HFF-Myc (cell line): ENCODE data around the gene SPACA4.

Experiments used
- DNase-seq: peaks from one replicate; pipeline ENCODE4 v3.0.0-alpha.2; 2011; ENCODE audit warnings: low read depth; ENCODE audit errors: extremely low read depth
- H3K4me3 ChIP-seq: replicated peaks from 2 replicates; pipeline ENCODE4 v1.5.1; 2011; ENCODE audit warnings: low read depth, mild to moderate bottlenecking, control low read depth, low read length
- TF ChIP-seq, protein P1 (sequence below): IDR thresholded peaks from 2 replicates; pipeline ENCODE4 v1.5.1; 2012; ENCODE audit warnings: mild to moderate bottlenecking, low read depth, low read length, control low read depth; ENCODE audit errors: missing control alignments

SPACA4 gene

DNA sequence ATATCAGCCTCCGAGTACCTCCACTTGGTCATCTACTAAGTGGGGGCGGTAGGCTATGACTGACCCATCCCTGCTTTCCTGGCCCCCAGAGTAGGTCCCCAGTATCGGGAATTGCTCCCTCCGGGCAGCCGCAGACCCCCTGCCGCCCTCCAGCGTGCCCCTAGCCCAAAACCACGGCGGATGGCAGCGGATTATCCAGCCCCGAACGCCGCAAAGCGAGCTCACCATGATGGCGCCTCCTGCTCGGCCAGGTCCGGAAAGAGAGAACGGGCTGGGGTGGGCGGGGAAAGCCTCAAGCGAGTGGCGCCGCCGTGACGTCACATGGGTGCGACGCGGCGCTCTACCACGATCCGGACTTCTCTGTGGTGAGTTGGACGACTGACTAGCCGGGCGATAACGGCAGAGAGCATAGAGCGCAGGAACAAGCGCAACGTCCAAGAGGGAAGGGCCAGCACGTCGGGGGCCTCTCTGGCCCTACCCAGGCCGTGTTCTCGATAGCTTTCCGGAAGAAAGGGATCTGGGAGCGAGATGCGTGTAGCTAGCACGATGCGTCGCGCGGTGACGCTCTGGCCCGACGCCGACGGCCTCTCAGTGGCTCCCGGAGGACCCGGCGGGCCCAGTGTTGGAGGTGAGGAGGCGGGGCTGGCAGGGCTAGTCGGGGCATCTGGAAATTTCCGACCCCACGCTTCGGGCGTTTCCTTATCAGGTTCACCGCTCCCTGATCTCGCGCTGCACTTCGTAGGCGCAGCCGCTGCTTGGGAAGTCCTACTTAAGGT is 12.6 kb downstream of the SPACA4 start, which contains the start of the genes RPL18 and SPHK2:
TSS of gene RPL18 (minus strand) at position 263 of the 776 bp plus-strand sequence. CDS start at position 228, 35 bp downstream.
TSS of gene SPHK2 (plus strand) at position 591 of the 776 bp plus-strand sequence. CDS start 1,009 bp downstream, outside the sequence.
- peak within 1 kb of the TSS; percentile 90 for H3K4me3 ChIP-seq
- TF ChIP-seq, protein P1, sequence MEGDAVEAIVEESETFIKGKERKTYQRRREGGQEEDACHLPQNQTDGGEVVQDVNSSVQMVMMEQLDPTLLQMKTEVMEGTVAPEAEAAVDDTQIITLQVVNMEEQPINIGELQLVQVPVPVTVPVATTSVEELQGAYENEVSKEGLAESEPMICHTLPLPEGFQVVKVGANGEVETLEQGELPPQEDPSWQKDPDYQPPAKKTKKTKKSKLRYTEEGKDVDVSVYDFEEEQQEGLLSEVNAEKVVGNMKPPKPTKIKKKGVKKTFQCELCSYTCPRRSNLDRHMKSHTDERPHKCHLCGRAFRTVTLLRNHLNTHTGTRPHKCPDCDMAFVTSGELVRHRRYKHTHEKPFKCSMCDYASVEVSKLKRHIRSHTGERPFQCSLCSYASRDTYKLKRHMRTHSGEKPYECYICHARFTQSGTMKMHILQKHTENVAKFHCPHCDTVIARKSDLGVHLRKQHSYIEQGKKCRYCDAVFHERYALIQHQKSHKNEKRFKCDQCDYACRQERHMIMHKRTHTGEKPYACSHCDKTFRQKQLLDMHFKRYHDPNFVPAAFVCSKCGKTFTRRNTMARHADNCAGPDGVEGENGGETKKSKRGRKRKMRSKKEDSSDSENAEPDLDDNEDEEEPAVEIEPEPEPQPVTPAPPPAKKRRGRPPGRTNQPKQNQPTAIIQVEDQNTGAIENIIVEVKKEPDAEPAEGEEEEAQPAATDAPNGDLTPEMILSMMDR: no peak
- peak; percentile 99 for DNase-seq

DNA sequence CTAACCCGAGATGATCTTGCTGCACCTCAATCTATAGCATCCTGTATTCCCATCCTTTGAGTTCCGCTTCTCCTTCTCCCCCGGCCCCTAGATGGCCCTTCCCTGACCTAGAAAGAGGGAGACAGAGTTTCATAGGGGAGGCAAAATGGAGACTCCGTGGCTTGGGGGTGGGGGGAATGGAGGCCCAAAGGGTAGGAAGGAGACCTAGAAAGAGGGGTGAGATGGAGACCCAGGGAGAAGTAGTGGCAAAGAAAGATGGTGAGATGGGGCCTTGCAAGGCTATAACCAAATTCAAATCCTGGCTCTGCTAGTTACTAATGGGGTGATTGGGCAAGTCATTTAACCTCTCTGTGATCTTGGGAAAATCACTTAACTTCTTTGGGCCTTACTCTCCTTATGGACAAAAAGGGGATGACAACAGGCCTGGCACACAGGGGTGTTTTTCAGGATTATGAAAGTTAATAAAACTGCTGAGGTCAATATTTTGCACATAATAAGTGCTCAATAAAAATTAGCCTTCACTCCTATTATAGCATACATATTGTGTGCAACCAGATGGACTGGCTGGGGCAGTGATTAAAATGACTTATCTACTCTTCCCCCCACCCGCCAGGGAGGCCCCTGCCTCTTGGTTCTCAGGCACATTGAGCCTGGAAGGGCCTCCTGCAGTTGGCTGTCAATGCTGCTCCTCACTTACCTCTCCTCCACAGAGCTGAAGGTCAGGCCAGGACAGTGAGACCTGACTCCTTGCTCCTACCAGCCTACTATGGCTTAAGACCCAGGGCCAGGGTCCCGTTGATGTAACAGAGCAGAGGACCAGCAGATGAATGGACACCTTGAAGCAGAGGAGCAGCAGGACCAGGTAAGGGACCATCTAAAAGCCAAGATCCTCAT is 13.4 kb downstream of the SPACA4 start:
- DNase-seq: no peak
- TF ChIP-seq, protein P1: no peak
- H3K4me3 ChIP-seq: peak overlapping the region; percentile 90

DNA sequence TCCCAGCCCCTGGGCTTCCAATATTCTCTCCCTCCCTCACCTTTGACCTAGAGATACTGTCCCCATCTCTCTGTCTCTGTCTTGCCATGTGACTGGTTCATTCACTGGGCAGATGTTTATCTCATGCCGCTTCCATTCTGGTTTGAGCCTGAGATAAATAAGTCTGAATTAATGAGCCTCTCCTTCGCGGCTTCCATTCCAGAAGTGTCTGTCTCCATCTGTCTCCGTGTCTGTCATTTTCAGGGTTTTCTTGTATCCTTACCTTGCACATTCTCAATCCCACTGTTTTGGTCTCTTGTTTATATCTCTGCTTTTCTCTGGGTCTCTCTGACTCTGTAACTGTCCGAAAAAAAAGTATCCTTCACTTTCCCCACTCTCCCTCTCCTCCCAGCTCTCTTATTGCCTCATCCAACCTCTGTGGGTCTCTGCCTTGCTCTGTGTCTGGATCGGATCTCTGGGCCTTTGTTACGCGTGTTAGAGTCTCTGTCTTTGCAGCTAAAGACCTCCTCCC is 17.1 kb downstream of the SPACA4 start:
- H3K4me3 ChIP-seq: peak overlapping the region; percentile 71
- DNase-seq: no peak
- TF ChIP-seq, protein P1: no peak

DNA sequence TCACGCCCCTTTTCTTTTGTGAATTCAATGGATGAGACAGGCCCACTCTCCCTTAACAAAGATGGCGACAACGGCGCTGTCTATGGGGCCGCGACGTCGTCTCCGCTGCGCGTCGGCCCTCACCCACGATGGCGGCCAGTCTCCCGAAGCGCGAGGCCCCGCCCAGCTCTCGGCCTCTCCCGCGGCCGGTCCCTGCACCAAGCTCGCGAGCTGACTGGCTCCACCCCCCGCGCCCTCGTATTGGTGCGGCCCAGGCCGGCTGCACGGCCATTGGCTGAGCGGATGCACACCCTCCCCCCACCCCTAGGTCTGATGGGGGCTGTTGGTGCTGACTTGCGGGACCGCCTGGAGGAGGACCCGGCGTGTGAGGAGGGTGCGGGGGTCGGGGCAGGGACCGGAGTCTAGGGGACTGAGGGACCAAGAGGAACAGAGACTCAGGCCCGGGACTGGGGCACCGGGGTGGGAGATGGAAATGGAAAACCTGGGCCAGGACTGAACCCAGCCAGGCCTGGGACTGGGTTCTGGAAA is 17.6 kb downstream of the SPACA4 start:
- TF ChIP-seq, protein P1: no peak
- peak overlapping the region; percentile 71 for H3K4me3 ChIP-seq
- DNase-seq: peak; percentile 84

DNA sequence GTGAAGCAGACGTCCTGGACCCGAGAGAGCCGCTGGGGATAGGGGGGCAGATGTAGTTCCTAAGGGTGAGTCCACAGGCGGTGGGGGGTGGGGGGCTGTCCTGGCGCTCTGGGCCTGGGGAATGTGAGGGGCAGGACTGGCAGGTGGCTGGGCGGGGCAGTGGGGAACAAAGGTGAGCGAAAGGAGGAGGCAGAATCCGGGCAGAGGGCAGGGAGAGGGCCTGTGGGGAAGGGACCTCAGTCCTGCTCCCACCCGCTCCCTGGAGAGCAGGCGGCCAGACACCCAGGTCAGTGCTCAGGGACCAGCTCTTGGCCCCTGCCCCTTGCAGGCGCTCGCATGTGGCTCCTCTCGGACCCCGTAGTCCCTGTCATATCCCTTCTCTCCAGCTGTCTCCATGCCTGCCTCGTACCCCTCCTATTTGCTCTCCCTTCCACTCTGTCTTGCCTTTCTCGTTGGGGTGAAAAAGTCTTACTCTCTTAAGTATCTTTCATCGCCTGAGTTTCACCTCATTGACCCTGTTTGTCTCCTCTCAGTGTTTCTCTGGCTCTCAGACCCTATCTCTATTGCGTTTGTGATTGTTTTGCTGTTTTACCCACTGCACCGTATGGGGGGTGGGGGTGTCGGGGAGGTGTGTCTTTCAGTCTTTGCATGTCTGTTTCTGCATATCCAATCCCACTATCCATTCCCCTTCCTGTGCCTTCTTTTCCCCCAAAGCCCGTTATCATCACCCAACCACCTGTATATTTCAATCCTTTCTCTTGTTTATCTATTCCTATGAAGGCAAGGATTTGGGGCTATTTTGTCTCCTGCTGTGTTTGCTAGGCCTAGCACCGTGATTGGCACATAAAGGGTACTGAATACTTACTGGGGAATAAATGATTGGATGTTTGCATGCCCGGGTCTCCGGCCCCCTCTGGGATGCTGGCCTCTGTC is 18.5 kb downstream of the SPACA4 start:
- DNase-seq: no peak
- TF ChIP-seq, protein P1: no peak
- H3K4me3 ChIP-seq: peak overlapping the region; percentile 71

DNA sequence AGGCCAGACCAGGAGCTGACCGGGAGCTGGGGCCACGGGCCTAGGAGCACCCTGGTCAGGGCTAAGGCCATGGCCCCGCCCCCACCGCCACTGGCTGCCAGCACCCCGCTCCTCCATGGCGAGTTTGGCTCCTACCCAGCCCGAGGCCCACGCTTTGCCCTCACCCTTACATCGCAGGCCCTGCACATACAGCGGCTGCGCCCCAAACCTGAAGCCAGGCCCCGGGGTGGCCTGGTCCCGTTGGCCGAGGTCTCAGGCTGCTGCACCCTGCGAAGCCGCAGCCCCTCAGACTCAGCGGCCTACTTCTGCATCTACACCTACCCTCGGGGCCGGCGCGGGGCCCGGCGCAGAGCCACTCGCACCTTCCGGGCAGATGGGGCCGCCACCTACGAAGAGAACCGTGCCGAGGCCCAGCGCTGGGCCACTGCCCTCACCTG is 19.4 kb downstream of the SPACA4 start:
- TF ChIP-seq, protein P1: no peak
- DNase-seq: no peak
- no peak overlapping the region for H3K4me3 ChIP-seq
